Esophagus squamous epithelium (tissue), 5 donors: ENCODE data around the gene ENDOU. TPM values are rescaled to one million over a fixed set of nuclear protein-coding genes. Genes with fewer than 3 reads are reported as not detected.

Experiments used
- DNase-seq: peaks from one replicate; lab custom pipeline; 2025; lab: John Stamatoyannopoulos, UW
- H3K27ac ChIP-seq, 4 donors: fragments of 200-600 bp; sonication (generic); one replicate each; pipeline ENCODE4 v1.5.1; 2016 to 2019; ENCODE audit warnings: mild to moderate bottlenecking in 1 of 4
- H3K27me3 ChIP-seq, 4 donors: fragments of 200-600 bp; sonication (generic); 1 replicate in 3 of 4; 2 replicates in 1 of 4; pipeline versions ENCODE4 v1.5.1 to v1.6.0; 2017 to 2021; ENCODE audit warnings: antibody characterized with exemption in 1 of 4
- H3K36me3 ChIP-seq, 3 donors: fragments of 200-600 bp; sonication (generic); one replicate each; pipeline ENCODE4 v1.5.1; 2016 to 2019
- H3K4me1 ChIP-seq, 3 donors: fragments of 200-600 bp; sonication (generic); one replicate each; pipeline ENCODE4 v1.5.1; 2017 to 2019
- H3K4me3 ChIP-seq, 4 donors: fragments of 200-600 bp; sonication (generic); 1 replicate in 3 of 4; 2 replicates in 1 of 4; pipeline ENCODE4 v1.5.1; 2016 to 2019; ENCODE audit warnings: mild to moderate bottlenecking in 2 of 4, moderate library complexity in 1 of 4
- H3K9me3 ChIP-seq, 3 donors: fragments of 200-600 bp; sonication (generic); one replicate each; pipeline ENCODE4 v1.5.1; 2016 to 2019
- CTCF ChIP-seq, 6 experiments: fragments of 450-650 bp in 4 of 6; fragments of 200-600 bp in 2 of 6; sonication (generic) in 2 of 6; IDR thresholded peaks; one replicate each; pipeline ENCODE4 v1.5.1; 2016 to 2019; ENCODE audit warnings: antibody characterized with exemption in 6 of 6, mild to moderate bottlenecking in 4 of 6, moderate library complexity in 4 of 6
- POLR2A ChIP-seq, 4 donors: fragments of 450-650 bp; IDR thresholded peaks; one replicate each; pipeline ENCODE4 v1.6.1; 2017; ENCODE audit warnings: antibody characterized with exemption in 4 of 4, mild to moderate bottlenecking in 4 of 4, moderate library complexity in 3 of 4
- whole genome bisulfite sequencing, 2 donors: methylation state at CpG; one replicate each; pipeline ENCODE4 v1.1.5; 2018; 5-methylcytosine and 5-hydroxymethylcytosine counted together
- intact Hi-C: fragments of 100-400 bp; cut with DNase I; formaldehyde crosslinking; loops from one replicate; pipeline ENCODE4 v1.15.0; 2022
- total RNA-seq, 4 donors: library from RNA; depleted of rRNA; stranded (reverse); fragments of >200 nt; gene quantifications; one replicate each; pipeline ENCODE4 v1.1.0, GENCODE V29; 2016
- donor health status: DM: yes; HTN: yes; CAD: no.

ENDOU gene
- total RNA-seq = 100 to 1,000 TPM in 1 of 4 donors, 10 to 100 TPM in 3; 39.8 to 112 (median 46.3) TPM

- intact Hi-C loops = loop anchor here (10.0 kb wide), 1 partner anchor 230 kb away; no protein-coding TSS in a partner anchor
- H3K4me3 ChIP-seq = peak within 1 kb of the TSS in 3 of 4 donors; percentile 21 to 40 (median 38)
- H3K36me3 ChIP-seq = peaks cover 0 to 17% (median 0%) of the 10 kb centered on the region in 3 donors
- peaks cover 6 to 92% (median 22%) of the 10 kb centered on the region in 3 donors for H3K4me1 ChIP-seq
- H3K9me3 ChIP-seq = no peaks in the 10 kb centered on the region
- DNase-seq = no peak
- H3K27ac ChIP-seq = peak within 1 kb of the TSS; percentile 68 to 81 (median 74)
- TF ChIP-seq POLR2A (IDR thresholded peaks at IDR 0.05) = no peak
- no peak for TF ChIP-seq CTCF (IDR thresholded peaks at IDR 0.05)
- H3K27me3 ChIP-seq = no peaks in the 10 kb centered on the region
- 78% methylated on average over 2 to 3 of the region's 8 CpGs for WGBS, 2 donors
These were observed at the start of gene ENDOU for GRCh38 chr12:47725091-47725772. Gene ENDOU, minus strand, starts transcription at chr12:47725490. Its CDS starts 77 bp downstream, at chr12:47725413.

GRCh38 chr12:47774663-47775062 lies 49.4 kb upstream of the ENDOU start:
- peaks cover 50 to 86% (median 62%) of the 10 kb centered on the region in 3 donors for H3K4me1 ChIP-seq
- peak overlapping the region; percentile 32 to 88 (median 71) for H3K27ac ChIP-seq
- intact Hi-C loops = loop anchor here (5.0 kb wide), 3 partner anchors 32 to 63 kb away; no protein-coding TSS in a partner anchor
- peak overlapping the region in 1 of 4 donors; percentile 98 for H3K4me3 ChIP-seq
- no peaks in the 10 kb centered on the region for H3K27me3 ChIP-seq
- no peak for TF ChIP-seq POLR2A (IDR thresholded peaks at IDR 0.05)
- TF ChIP-seq CTCF (IDR thresholded peaks at IDR 0.05) = no peak
- H3K9me3 ChIP-seq = no peaks in the 10 kb centered on the region
- no peaks in the 10 kb centered on the region for H3K36me3 ChIP-seq
- WGBS, 2 donors = 85 to 100% methylated on average over 3 to 7 of the region's 7 CpGs
- no peak for DNase-seq

- DNase-seq = no peak
- 49 to 65% methylated on average over 13 to 14 of the region's 14 CpGs for WGBS, 2 donors
- Histone ChIP-seq H3K4me1 (peaks cover 49 to 85% (median 60%) of the 10 kb centered on the region in 3 donors), H3K36me3 (no peaks in the 10 kb centered on the region), H3K4me3 (peak overlapping the region; percentile 57 to 98 (median 96)), H3K27ac (peak overlapping the region; percentile 78 to 93 (median 90)), H3K27me3 (no peaks in the 10 kb centered on the region), H3K9me3 (no peaks in the 10 kb centered on the region)
- TF ChIP-seq POLR2A (IDR thresholded peaks at IDR 0.05) = no peak
- TF ChIP-seq CTCF (IDR thresholded peaks at IDR 0.05) = no peak
- intact Hi-C loops = no loop called here
These were observed 48.7 kb upstream of the ENDOU start for GRCh38 chr12:47773858-47774580.

- intact Hi-C loops = no loop called here
- H3K27me3 ChIP-seq = no peaks in the 10 kb centered on the region
- peaks cover 47 to 85% (median 53%) of the 10 kb centered on the region in 3 donors for H3K4me1 ChIP-seq
- no peaks in the 10 kb centered on the region for H3K36me3 ChIP-seq
- no peaks in the 10 kb centered on the region for H3K9me3 ChIP-seq
- H3K4me3 ChIP-seq = peak within 1 kb of the TSS; percentile 57 to 98 (median 96)
- H3K27ac ChIP-seq = peak within 1 kb of the TSS; percentile 78 to 93 (median 90)
- WGBS, 2 donors = 0 to 1% methylated on average over 1 to 23 of the region's 106 CpGs
- TF ChIP-seq CTCF (IDR thresholded peaks at IDR 0.05) (peak in 4 of 6 experiments; percentile 4 to 51 (median 24)), POLR2A (IDR thresholded peaks at IDR 0.05) (peak in 2 of 4 donors; percentile 57 to 73)
- no peak for DNase-seq
These were observed 48.0 kb upstream of the ENDOU start, which contains the start of gene SLC48A1 for GRCh38 chr12:47773062-47773857. Gene SLC48A1, plus strand, starts transcription at chr12:47773238. Its CDS starts 67 bp downstream, at chr12:47773305.
